DMS 273 treated with DMSO at 0.1 percent for 48 hours (cell line): Measurements from ENCODE around the gene RPP25.
A peak's percentile ranks its signal among the peaks of the same experiment; 100 is the strongest.
"Not testable (repeated sequence)": the region's sequence is repeated elsewhere in the genome, so short reads cannot be mapped to it uniquely, and the experiment has no call there.

Source experiments
- DNase-seq: peaks from one replicate; lab custom pipeline; 2025; lab: John Stamatoyannopoulos, UW

The RPP25 gene

DNA sequence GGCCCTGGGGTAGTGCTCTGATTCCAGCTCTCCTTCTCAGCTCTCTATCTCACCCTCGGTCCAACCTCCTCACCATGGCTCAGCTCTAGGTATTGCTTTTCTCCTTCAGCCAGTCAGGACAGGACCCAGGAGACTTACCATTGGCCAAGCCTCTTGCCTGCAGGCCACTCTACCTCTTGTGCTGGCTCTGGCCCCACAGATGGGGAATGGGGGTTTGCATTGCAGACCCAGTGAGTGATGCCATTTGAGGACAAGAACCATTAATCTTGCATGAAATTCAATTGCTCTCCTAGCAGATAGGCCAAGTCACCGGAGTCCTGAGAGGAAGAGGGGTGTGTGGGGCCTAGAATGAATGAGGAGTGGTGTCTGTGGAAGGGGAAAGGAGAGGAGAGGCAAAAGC lies 6.1 kb upstream of the RPP25 start:
- no peak for DNase-seq

- DNase-seq = no peak
Measured at GRCh38 chr15:74962219-74962618, 5.6 kb upstream of the RPP25 start.

DNA sequence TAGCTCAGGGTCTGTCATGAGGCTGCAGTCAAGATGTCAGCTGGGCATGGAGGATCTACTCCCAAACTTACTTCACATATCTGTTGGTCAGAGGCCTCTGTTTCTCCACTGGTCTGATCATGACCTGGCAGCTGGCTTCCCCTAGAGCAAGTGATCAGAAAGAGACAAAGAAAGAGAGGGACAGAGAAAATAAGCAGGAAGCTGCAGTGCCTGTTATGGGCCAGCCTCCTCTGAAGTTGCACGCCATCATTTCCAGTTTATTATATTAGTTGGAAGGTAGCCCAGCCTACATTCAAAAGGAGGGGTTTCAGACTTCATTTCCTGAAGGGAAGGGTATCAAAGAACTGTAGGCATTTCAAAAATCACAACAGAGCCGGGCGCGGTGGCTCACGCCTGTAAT lies 5.0 kb upstream of the RPP25 start:
- no peak for DNase-seq

- DNase-seq = no peak
Measured at GRCh38 chr15:74960995-74961588, 4.5 kb upstream of the RPP25 start.

DNA sequence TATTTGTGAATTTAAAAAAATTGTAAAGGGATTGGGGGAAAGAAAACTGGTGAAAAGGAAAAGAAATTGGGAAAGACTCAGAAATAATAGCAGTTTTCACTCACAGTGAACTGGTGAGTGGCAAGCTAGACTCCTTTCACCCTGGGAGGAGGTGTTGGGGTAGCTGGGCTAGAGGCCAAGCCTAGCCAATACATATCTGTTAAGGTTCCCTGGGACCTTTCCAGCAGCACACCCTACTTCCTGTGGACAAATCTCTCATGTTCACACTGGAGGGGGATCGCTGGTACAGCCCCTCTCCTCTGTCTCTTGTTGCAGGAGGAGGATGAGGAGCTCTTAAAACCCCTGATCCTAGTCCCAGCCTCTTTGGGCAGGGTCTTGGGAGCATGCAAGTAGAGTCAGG lies 3.7 kb upstream of the RPP25 start:
- no peak for DNase-seq

- DNase-seq = no peak
Measured at GRCh38 chr15:74959586-74959939, 3.0 kb upstream of the RPP25 start.

GRCh38 chr15:74958908-74959585 lies 2.5 kb upstream of the RPP25 start:
- DNase-seq = no peak

DNA sequence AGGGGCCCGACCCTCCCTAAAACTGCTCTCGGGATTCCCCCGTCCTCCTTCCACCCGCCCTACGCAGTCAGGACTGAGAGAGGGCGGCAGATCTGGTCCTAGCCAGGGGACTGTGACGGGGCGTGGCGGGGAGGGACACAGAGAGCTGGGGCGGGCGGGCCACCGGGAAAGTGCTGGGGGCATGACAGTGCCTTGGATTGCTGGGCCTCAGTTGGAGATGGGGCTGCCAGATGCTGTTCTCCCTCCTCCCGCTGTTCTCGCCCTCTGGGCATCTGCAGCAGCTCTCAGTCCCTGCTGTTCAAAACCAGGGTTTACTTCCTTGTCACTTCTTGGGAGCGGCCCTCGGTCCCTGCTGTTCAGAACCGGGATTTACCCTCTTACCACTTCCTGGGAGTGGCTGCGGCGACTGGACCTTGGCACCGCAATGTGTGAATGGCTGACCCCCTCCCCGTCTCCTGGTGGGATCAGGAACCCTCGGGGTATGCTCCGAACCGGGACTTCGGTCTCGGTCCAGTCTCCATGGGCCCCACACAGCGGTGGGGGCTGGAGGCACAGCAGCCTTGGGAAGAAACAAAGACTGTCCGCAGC lies 1.8 kb upstream of the RPP25 start:
- peak; percentile 29 for DNase-seq

DNA sequence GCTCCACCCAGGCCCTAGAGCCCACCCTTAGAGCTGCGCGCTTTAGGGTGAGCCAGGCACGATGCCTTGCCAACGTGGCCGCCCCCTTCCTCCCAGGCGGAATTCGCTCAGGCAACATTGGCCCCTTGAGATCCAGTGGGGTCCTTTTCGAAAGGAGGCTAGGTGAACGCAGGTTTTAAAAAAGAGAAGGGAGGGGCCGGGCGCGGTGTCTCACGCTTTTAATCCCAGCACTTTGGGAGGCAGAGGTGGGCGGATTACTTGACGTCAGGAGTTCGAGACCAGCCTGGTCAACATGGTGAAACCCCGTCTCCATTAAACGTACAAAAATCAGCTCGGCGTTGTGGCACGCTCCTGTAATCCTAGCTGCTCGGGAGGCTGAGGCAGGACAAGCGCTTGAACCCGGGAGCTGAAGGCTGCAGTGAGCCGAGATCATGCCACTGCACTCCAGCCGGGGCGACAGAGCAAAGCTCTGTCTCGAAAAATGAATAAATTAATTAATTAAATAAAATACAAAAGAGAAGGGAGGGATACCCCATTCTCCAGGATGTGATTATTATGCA lies 984 bp upstream of the RPP25 start:
- no peak for DNase-seq

- no peak for DNase-seq
Measured at GRCh38 chr15:74955796-74956647, 550 bp downstream of the RPP25 start.

- no peak for DNase-seq
Measured at GRCh38 chr15:74955017-74955416, 1.6 kb downstream of the RPP25 start.

- DNase-seq = peak; percentile 48
Measured at GRCh38 chr15:74954515-74954914, 2.1 kb downstream of the RPP25 start.

GRCh38 chr15:74951006-74951405 lies 5.6 kb downstream of the RPP25 start:
- DNase-seq = no peak

DNA sequence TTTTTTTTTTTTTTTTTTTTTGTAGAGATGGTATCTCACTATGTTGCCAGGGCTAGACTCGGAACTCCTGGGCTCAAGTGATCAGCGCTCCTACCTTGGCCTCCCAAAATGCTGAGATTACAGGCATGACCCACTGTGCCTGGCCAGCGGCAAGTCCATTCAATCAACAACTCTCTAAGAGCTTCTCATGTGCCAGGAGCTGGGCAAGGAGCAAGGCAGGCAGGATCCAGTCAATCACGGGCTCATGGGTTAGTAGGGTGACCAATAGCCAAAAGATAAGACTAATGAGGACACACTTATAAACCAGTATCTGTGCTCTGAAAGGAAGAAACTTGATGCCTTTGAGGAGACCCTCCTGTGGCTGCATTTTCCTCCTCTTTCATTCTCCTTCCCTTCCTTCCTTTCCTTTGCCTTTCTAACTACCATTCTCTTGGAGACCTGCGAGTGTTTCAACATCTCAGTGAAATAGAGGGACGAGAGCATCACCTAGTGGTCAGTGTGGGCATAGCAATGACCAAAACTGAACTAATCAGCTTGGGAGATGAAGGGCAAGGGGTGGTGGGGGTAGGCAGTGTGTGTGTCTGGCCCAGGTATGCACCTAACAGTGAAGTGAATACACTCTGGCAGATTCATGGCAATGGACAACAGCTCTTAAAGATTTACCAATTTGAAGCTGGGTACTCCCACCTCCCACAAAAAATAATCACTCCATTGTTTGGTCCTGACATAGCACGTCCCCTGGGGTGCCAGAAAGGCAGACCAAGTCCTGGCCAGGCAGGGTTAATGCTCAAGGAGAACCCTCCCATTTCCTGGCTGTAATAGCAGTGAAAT lies 6.3 kb downstream of the RPP25 start:
- no peak for DNase-seq

DNA sequence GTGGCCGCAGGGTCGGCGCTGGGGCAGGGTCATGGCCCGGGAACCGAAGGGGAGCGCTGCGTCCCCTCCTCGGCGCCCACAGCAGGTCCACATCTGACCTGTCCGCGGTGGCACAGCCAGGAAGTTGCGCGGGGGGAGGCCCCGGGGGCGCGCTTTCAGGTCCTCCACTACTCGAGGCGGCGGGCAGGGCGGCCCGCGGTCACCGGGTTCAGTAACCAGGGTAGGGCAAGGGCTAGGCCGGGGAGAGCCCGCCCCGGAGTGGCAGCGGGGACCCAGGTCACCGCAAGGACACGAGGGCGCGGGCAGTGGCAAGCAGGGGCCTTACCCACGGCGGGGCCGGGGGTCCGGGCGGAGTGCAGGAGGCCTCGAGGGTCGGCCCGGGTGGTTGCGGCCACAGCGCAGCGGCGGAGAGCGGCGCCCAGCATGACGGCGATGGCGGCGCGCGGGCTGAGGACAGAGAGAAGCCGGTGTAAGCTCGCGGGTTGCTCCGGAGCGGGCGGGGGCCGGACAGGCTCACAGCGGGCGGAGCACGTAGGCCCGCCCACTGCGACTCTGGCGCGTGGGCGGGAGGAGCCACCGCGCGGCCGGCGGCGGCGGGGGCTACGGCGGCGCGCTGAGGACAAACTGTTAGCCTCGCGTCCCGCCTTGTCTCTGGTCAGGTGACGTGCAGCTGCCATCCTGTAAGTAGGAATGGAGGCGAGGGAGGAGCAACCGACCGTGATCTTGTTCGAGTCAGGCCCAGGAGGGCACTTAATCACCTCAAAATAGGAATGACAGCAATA lies 18.8 kb downstream of the RPP25 start, which contains the start of gene COX5A:
Gene COX5A (minus strand): TSS at position 484 of the 782 bp plus-strand sequence. CDS start 59 bp downstream, at position 425.
- DNase-seq = peak; percentile 82

DNA sequence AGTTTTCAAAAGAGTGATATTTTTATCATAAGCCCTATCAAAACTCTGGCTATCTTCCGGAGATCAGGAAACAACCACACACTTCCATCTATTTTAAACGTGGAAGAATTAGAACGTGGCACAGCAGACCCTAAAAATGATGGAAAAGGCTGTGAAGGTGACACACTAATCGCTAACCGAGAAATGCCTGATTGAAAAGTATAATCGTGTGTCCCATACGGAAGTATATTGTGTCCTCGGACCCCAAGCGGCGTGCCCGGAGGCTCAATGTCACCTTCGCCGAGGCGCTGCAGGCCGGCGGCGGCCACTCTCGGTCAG lies 19.3 kb downstream of the RPP25 start:
- DNase-seq = no peak

DNA sequence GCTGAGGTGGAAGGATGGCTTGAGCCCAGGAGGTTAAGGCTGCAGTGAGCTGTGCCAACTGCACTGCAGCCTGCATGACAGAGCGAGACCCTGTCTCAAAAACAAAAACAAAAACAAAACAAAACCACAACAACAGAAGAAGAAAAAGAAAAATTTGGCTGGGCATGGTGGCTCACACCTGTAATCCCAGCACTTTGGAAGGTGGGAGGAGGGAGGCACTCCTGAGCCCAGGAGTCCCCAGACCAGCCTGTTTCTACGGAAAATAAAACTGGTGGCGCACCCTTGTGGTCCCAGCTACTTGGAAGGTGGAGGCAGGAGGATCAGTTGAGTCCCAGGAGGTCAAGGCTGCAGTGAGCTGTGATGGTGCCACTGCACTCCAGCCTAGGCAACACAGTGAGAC lies 21.4 kb downstream of the RPP25 start:
- not testable (repeated sequence) for DNase-seq

DNA sequence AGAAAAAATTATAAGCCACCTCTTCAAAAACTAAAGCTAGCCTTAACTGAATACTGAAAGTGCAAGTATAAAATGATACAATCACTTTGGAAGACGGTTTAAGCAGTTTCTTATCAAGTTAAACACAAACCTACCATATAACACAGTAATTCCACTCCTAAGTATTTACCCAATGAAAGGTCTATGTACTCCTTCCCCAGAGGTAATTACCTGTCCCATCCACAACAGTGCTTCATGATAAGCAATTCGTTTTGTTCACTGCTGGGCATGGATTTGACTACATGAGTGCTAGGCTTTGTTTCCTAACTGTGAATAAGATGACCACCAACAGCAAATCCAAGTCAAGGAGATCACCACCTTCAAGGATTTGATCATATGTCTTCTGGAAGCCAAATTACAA lies 23.0 kb downstream of the RPP25 start:
- DNase-seq = no peak

DNA sequence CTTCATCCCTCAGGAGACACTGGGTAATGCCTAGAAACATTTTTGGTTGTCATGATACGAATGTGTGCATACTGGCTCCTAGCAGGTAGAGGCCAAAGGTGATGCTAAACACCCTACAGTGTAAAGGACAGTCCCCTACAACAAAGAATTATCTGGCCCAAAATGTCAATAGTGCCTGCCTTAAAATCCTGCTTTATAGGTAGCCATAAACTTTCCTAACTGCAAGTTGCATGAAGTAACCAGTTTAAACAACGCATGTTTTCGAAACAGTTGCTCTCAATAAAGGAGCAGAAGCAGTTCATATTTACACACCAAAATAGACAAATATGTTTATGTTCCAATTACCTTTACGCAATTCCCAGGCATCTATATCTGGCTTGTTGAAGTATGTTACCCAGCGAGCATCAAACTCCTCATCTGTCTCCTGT lies 27.8 kb downstream of the RPP25 start:
- no peak for DNase-seq

DNA sequence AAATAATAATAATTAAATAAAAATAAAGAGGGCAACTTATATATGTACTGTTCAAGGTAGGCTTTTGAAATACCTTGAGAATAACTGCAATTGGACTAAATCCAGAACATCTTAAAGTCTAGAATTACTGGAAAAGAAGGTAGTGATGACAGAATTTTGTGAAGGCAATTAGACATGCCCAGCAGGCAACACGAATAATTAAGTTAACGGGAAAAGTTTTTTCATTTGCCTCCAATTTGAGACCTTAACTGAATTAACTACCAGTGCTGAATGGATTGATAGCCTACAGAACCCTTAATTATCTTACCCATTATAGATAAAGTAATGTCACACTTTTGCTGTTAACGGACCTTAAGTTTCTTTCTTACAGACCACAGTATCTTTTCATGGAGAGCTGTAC lies 32.0 kb downstream of the RPP25 start:
- DNase-seq = no peak

DNA sequence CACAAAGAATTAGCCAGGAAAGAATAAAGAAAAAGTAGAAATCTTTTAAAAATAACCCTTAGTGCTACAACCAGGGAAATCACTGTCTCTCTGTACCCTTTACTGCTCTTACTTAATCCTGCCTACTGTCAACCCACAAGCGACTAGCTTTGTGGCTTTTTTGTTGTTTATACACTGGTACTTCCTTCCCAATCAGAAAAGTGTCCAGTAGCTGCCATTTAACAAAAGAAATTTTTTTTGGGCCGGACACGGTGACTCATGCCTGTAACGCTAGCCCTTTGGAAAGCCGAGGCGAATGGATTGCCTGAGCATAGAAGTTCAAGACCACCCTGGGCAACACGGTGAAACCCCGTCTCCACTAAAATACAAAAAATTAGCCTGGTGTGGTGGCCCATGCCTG lies 36.1 kb downstream of the RPP25 start:
- DNase-seq = no peak
